Ovary (tissue), 9 donors: ENCODE data around the gene GRK1. TPM values are rescaled to one million over a fixed set of nuclear protein-coding genes. Genes with fewer than 3 reads are reported as not detected.

Experiments
- DNase-seq, 5 donors: peaks; one replicate each; pipeline ENCODE4 v3.0.0-alpha.2; 2019 to 2020
- H3K27ac ChIP-seq, 2 donors: fragments of 200-600 bp; one replicate each; pipeline versions ENCODE4 v1.5.1 to v1.8.0; 2019 to 2022
- H3K27me3 ChIP-seq: fragments of 200-600 bp; one replicate; pipeline ENCODE4 v1.8.0; 2022
- H3K36me3 ChIP-seq: fragments of 200-600 bp; sonication (generic); one replicate; pipeline ENCODE4 v1.5.1; 2019
- H3K4me1 ChIP-seq: one replicate; pipeline ENCODE4 v1.8.1; 2013; ENCODE audit warnings: mild to moderate bottlenecking, moderate library complexity; ENCODE audit not compliant: insufficient read depth
- H3K4me3 ChIP-seq: fragments of 200-600 bp; sonication (generic); one replicate; pipeline ENCODE4 v1.5.1; 2017
- H3K9me3 ChIP-seq, 2 donors: fragments of 200-600 bp in 1 of 2; sonication (generic) in 1 of 2; one replicate each; pipeline versions ENCODE4 v1.5.1 to v1.8.1; 2013 to 2019; ENCODE audit warnings: mild to moderate bottlenecking in 1 of 2, moderate library complexity in 1 of 2
- EP300 ChIP-seq: sonication (generic); formaldehyde crosslinking; IDR thresholded peaks from one replicate; pipeline ENCODE4 v1.6.1; 2017; ENCODE audit warnings: antibody characterized with exemption
- POLR2A ChIP-seq: fragments of 450-650 bp; IDR thresholded peaks from one replicate; pipeline ENCODE4 v1.6.1; 2017; ENCODE audit warnings: antibody characterized with exemption, mild to moderate bottlenecking, moderate library complexity
- WGBS, 3 donors: extraction: QIAGEN DNeasy Blood & Tissue Kit in 1 of 3; methylation state at CpG; one replicate each; pipeline versions ENCODE4 v1.1.5 to v1.1.7; 2013 to 2017; 5-methylcytosine and 5-hydroxymethylcytosine counted together
- intact Hi-C, 4 donors: fragments of 100-400 bp; cut with DNase I; formaldehyde crosslinking; loops; one replicate each; pipeline versions ENCODE4 v1.11.0 to v1.15.1; 2022 to 2023
- polyA plus RNA-seq, 2 donors: library from polyadenylated mRNA; stranded (reverse); fragments of 200-250 nt in 1 of 2; fragments of 350-450 nt in 1 of 2; fragmentation: Illumina TruSeq in 1 of 2; extraction: RNeasy Lipid Tissue Mini Kit (QIAGEN cat#74804) in 1 of 2; gene quantifications; one replicate each; pipeline ENCODE4 v1.2.3, GENCODE V29; 2013 to 2014
- total RNA-seq, 7 donors: library from RNA; depleted of rRNA in 2 of 7; stranded (reverse); fragments of >200 nt in 2 of 7; fragmentation: NEBNext Ultra II Directional in 3 of 7; extraction: Animal tissue kit (Norgen Biotek cat#: 25700) in 3 of 7; gene quantifications; one replicate each; pipeline versions ENCODE4 v1.1.0 to v1.2.4, GENCODE V29; 2016 to 2023
- TF ChIP-seq, protein P1 (sequence below), 3 donors: fragments of 450-650 bp in 2 of 3; fragments of 200-600 bp in 1 of 3; IDR thresholded peaks; one replicate each; pipeline versions ENCODE4 v1.5.1 to v1.8.0; 2016 to 2022; ENCODE audit warnings: antibody characterized with exemption in 3 of 3, mild to moderate bottlenecking in 1 of 3
- donor health status: DM: no; HTN: no; CAD: no; lungs with moderate emphysema.
- donor health status: DM: no; HTN: no; CAD: no.
- donor health status: Bipolar disorder and iron deficiency.
- donor health status: DM: yes; HTN: yes; CAD: no.
- donor health status: DM: no; HTN: no; CAD: no.
- donor health status: DM: yes; HTN: yes; CAD: no.

GRK1 gene
- total and polyA plus RNA-seq, 9 donors: 0.02 to 0.10 (median 0.07) TPM; not detected in 6

- Histone ChIP-seq H3K27me3 (no peaks in the 10 kb centered on the region), H3K9me3 (no peaks in the 10 kb centered on the region), H3K4me3 (no peak overlapping the region), H3K27ac (no peak overlapping the region), H3K4me1 (no peaks in the 10 kb centered on the region), H3K36me3 (no peaks in the 10 kb centered on the region)
- WGBS, 3 donors: 85 to 89% (median 88%) methylated on average over 23 to 25 of the region's 25 CpGs
- DNase-seq: peak in 1 of 5 donors; percentile 27
- no peak for TF ChIP-seq EP300
- TF ChIP-seq, protein P1, sequence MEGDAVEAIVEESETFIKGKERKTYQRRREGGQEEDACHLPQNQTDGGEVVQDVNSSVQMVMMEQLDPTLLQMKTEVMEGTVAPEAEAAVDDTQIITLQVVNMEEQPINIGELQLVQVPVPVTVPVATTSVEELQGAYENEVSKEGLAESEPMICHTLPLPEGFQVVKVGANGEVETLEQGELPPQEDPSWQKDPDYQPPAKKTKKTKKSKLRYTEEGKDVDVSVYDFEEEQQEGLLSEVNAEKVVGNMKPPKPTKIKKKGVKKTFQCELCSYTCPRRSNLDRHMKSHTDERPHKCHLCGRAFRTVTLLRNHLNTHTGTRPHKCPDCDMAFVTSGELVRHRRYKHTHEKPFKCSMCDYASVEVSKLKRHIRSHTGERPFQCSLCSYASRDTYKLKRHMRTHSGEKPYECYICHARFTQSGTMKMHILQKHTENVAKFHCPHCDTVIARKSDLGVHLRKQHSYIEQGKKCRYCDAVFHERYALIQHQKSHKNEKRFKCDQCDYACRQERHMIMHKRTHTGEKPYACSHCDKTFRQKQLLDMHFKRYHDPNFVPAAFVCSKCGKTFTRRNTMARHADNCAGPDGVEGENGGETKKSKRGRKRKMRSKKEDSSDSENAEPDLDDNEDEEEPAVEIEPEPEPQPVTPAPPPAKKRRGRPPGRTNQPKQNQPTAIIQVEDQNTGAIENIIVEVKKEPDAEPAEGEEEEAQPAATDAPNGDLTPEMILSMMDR (IDR thresholded peaks at IDR 0.05): no peak
- no peak for TF ChIP-seq POLR2A
- intact Hi-C loops: no loop called here
Measured at GRCh38 chr13:113763961-113764792, 97.2 kb downstream of the GRK1 start.

DNA sequence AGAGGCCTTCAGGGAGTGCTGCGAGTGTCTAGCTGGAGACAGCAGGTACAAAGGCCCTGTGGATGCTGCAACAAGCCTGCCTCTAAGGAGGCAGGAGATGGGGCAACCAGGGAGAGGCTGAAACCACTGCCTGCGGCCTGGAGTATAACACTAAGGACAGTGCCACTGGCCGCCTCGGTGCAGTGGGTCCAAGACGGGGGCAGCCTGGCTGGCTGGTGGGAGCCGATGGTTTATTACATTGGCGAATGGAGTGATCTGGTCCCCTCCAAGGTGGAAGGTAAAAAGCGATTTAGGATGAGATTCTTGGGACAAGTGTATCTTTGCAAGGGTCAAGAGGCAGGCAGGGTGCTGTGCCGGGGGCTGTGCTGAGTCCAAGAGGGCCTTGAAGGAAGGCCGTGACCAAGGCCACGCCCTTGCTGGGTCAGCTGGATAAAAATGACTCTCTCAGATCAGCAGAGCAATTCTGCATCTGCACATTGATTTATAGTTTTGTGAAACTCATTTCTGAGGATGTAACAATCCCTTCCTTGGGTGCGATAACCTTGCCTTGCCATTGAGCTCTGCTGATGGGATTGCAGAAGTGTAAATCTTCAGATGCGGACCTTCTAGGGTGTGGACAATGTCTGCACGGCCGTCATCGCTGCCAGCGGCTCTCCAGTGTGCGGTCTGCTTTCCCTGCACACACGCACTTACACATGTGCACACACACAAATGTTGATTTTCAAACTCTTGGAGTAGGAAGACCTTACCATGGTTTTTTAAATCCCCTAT lies 98.0 kb downstream of the GRK1 start:
- Histone ChIP-seq H3K4me3 (no peak overlapping the region), H3K27ac (no peak overlapping the region), H3K36me3 (no peaks in the 10 kb centered on the region), H3K4me1 (no peaks in the 10 kb centered on the region), H3K9me3 (no peaks in the 10 kb centered on the region), H3K27me3 (no peaks in the 10 kb centered on the region)
- TF ChIP-seq POLR2A (no peak), EP300 (no peak)
- TF ChIP-seq, protein P1 (IDR thresholded peaks at IDR 0.05): no peak
- intact Hi-C loops: no loop called here
- peak in 1 of 5 donors; percentile 25 for DNase-seq
- 79 to 86% (median 80%) methylated on average over 19 of the region's 19 CpGs for WGBS, 3 donors

DNA sequence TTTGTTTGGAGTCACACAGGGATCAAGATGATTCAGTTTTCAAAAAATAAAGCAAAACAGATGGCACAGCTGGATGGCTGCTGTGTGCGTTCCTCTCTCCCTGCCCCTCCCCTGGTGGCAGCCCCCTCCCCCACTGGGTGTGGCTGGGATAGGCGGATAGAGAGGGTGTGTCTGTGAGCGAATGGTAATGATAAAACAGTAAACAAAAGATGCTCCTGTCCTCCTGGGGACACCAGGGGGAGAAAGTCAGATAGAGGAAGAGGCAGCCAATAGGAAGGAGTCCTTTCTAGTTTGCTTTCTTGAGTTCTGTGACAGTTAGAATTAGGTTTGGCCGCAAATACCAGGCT lies 98.5 kb downstream of the GRK1 start:
- WGBS, 3 donors: 52 to 68% (median 63%) methylated on average over 4 of the region's 4 CpGs
- H3K4me1 ChIP-seq: no peaks in the 10 kb centered on the region
- H3K27ac ChIP-seq: no peak overlapping the region
- H3K4me3 ChIP-seq: no peak overlapping the region
- TF ChIP-seq POLR2A: no peak
- no peak for TF ChIP-seq EP300
- TF ChIP-seq, protein P1 (IDR thresholded peaks at IDR 0.05): no peak
- no peaks in the 10 kb centered on the region for H3K27me3 ChIP-seq
- intact Hi-C loops: no loop called here
- no peaks in the 10 kb centered on the region for H3K36me3 ChIP-seq
- DNase-seq: no peak
- H3K9me3 ChIP-seq: no peaks in the 10 kb centered on the region

DNA sequence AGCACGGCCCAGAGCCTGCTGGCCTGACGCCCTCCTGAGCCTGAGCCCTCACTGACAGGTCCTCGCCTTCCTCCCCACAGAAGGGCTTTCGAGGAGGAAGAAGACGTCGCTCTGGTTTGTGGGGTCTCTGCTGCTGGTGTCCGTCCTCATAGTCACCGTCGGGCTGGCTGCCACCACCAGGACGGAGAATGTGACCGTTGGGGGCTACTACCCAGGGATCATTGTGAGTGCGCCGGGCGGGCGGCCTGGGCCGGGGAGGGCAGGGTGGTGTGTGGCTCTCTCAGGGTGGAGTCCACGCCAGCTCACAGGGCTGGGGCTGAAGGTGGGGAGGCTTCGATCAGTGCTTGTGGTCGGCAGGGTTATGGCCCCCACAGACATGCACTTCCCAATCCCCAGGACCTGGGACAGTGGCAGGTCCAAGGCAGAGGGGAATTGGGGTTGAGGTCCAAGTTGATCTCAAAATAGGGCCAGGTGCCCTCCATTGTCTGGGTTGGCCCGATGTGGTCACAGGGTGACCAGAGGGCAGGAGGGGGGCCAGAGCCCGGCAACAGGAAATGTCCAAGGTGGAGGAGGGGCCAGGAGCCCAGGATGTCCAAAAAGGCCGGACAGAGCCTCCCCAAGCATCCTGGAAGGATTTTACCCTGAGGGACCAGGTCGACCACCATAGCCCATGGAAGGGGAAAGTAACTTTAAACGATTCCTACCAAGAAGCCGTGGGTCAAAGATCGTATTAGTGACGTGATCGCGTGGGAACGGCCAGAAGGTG lies 99.2 kb downstream of the GRK1 start:
- peak in 1 of 5 donors; percentile 30 for DNase-seq
- WGBS, 3 donors: 80 to 87% (median 83%) methylated on average over 30 of the region's 30 CpGs
- no peaks in the 10 kb centered on the region for H3K9me3 ChIP-seq
- H3K4me1 ChIP-seq: no peaks in the 10 kb centered on the region
- H3K27ac ChIP-seq: no peak overlapping the region
- H3K36me3 ChIP-seq: no peaks in the 10 kb centered on the region
- H3K4me3 ChIP-seq: no peak overlapping the region
- H3K27me3 ChIP-seq: no peaks in the 10 kb centered on the region
- TF ChIP-seq, protein P1 (IDR thresholded peaks at IDR 0.05): no peak
- TF ChIP-seq POLR2A (no peak), EP300 (no peak)
- intact Hi-C loops: no loop called here
